NCI-H2107 treated with DMSO at 0.1 percent for 48 hours (cell line): ENCODE data around the gene ARID2.

Experiments
- DNase-seq: peaks from one replicate; lab custom pipeline; 2025; ENCODE audit not compliant: unreplicated experiment; lab: John Stamatoyannopoulos, UW

Gene ARID2

DNA sequence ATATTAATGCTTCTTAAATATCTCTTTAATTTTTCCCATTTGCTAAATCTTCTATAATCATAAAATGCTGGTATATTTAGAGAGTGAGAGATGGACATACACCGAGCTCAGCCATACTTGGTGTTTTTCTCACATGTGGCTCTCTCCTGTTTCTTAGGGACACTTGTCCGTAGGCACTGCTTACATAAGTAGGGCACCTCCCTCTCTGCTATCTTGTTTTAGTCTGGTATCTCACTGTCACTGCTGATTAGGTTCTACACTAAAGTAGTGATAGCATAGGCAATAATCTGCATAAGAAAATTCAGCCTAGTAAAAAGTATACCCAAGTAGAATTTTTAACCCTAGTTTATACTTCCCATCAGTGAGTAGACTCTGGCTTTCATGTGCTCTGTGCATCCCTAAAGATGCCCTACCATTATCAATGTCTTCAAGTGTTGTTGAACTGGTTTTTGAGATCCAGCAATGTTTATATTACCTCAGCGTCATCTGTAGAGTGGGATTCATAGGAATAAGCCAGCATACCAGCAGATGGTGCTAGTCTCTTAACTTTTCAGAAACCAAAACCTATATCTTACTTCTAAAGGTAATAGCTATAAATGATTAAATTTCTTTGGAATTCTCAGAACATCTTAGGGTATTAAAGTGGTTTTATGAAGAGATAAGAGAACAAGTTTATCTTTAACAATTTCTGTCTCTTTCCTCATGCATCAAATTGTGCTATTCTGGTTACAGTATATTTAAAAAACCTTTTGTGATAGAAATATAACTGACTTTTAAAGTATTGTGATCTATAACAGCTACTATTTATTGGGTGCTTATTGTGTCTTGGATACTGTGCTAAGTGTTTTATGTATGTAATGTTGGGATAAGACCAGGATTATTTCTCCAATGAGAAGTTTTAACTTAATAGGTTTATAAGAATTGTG, 32.9 kb downstream of the ARID2 start:
- peak; percentile 20 for DNase-seq

GRCh38 chr12:45763381-45763780, 33.9 kb downstream of the ARID2 start:
- no peak for DNase-seq

- DNase-seq: no peak
These were observed 38.7 kb downstream of the ARID2 start for GRCh38 chr12:45768194-45768593.

DNA sequence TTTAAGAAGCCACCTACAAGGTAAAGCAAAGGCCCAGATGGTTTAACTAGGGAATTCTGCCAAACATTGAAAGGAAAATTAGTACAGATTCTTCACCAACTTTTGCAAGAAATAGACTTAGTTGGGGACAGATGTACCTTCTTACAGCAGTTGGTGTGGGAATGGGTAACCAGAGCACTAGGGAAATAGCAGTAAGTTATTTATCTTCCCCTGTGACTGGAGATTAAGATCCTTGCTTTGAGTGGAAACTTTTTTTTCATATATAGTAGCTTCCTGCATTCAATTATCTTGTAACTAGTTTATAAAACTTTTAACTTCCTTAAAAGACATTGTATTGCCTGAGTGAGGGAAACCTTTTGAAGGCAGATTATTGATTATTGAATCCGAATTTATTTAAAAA, 44.2 kb downstream of the ARID2 start:
- DNase-seq: no peak

GRCh38 chr12:45774508-45775162, 45.1 kb downstream of the ARID2 start:
- DNase-seq: no peak

GRCh38 chr12:45775465-45775864, 46.0 kb downstream of the ARID2 start:
- no peak for DNase-seq

- no peak for DNase-seq
These were observed 46.5 kb downstream of the ARID2 start for GRCh38 chr12:45775964-45776363.

GRCh38 chr12:45779936-45780335, 50.4 kb downstream of the ARID2 start:
- DNase-seq: no peak

GRCh38 chr12:45781080-45781479, 51.6 kb downstream of the ARID2 start:
- no peak for DNase-seq

DNA sequence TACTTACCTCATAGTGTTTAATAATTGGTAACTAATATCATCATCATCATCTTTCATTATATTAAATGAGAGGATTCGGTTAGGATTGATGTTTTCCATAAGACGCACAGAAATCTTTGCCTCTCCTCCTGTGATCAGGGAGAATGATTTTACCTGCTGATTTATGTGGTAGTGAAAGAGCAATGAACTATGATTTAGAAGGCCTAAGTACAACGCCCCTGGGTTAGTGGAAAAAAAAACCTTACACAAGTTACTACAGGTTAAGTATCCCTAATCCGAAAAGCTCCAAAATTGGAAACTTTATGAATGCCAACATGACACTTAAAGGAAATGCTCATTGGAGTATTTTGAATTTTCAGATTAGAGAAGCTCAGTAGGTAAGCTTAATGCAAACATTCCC, 55.8 kb downstream of the ARID2 start:
- no peak for DNase-seq

GRCh38 chr12:45789025-45789424, 59.5 kb downstream of the ARID2 start:
- DNase-seq: no peak

- no peak for DNase-seq
These were observed 64.9 kb downstream of the ARID2 start for GRCh38 chr12:45794422-45794821.

GRCh38 chr12:45801625-45802024, 72.1 kb downstream of the ARID2 start:
- DNase-seq: no peak

- no peak for DNase-seq
These were observed 73.6 kb downstream of the ARID2 start for GRCh38 chr12:45803111-45803510.

DNA sequence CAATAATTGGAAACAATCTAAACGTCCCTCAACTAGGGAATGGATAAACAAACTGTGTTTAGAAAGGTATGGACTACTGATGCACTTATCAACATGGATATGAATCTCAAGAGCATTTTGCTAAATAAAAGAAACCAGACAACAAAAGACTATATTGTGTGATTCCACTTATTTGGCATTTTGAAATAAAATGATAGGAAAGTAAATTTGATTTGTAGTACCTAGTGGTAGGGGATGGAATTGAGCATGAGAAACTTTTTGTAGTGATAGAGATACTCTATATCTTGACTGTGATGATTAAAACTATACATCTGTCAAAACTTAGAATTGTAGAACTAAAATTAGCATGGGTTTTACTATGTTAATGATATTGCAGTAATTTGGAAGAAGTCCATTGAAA, 87.1 kb downstream of the ARID2 start:
- no peak for DNase-seq

GRCh38 chr12:45827974-45828373, 98.5 kb downstream of the ARID2 start:
- DNase-seq: no peak

DNA sequence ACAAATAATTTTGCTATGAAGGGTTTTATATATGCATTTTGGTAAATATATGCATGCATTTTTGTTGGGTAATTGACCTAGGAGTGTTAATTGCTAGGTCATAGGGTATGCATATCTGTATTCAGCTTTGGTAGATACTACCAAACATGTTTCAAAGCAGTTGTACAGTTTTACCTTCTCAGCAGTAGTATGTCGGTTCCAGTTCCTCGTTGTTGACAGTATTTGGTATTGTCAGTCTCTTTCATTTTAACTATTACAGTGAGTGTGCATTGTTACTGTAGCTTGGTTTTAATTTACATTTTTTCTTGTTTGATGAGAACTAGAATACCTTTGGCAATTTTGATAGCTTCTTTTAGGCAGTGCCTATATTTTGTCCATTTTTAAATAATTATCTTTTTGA, 98.9 kb downstream of the ARID2 start:
- no peak for DNase-seq

DNA sequence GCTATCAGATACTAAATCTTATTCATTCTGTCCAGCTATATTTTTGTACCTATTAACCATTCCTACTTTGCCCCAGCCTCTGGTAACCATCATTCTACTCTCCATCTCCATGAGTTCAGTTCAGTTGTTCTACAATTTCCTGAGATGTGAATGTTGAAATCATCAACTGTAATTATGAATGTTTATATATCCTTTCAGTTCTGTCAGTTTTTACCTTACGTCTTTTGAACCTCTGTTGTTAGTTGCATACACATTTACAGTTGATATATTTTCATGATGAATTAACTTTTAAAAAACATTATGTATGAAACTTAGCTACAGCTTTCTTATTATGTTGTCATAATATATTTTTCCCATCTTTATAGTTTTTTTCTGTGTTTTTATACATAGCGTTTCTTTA, 102.1 kb downstream of the ARID2 start:
- no peak for DNase-seq

GRCh38 chr12:45833401-45833800, 103.9 kb downstream of the ARID2 start:
- no peak for DNase-seq

DNA sequence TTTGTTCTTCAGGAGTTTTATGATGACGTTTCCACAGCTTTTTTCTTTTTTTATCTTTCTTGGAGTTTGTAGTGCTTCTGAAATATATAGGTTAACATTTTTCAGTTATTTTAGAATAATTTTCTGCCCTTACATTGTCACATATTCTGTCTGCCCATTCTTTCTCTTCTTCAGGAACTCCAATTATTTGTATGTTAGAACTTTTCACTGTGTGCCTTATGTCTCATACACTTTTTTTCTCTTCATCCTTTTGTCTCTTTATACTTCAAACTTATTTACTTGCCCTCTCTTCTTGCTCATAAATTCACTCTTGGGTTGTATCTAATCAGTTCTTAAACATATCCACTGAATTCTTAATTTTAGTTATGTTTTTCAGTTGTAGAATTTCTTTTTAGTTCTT, 105.3 kb downstream of the ARID2 start:
- no peak for DNase-seq

DNA sequence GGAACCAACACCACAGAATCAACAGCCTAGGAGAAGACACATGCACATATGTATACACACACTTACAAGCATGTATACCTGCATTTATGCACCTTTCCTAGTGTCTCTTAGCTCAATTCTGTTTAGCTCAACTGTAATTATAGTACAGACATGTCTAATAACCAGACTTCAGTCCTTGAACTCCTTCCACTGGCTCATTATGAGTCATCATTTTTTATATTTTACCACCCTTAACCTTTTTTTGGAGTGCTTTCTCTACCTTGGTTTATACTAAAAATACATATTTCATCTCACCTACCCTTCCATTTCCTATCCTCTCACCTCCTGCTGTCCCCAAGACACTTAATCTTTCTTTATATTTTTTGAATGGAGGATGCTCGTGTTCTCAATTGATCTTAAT, 110.4 kb downstream of the ARID2 start:
- DNase-seq: no peak

GRCh38 chr12:45849289-45849688, 119.8 kb downstream of the ARID2 start:
- DNase-seq: no peak
